ENCODE data around the gene FOXP4. TPM values are rescaled to one million over a fixed set of nuclear protein-coding genes. Genes with fewer than 3 reads are reported as not detected.

Gene FOXP4
- total RNA-seq, 3 donors from 2014 or later (not counting 1 experiment from before 2014, with no cell fraction given) = 11.2 to 21.1 (median 14.7) TPM

- Mint-ChIP-seq H3K36me3 (no peaks in the 10 kb centered on the region), H3K27me3 (ENCODE audit: low read depth in 2 of 2) (peaks cover 30 to 34% of the 10 kb centered on the region in 2 donors), H3K4me1 (no peaks in the 10 kb centered on the region), H3K4me3 (no peak overlapping the region), H3K9me3 (no peaks in the 10 kb centered on the region), H3K27ac (no peak overlapping the region)
- WGBS (ENCODE audit: insufficient coverage) = 97% methylated on average over 7 of the region's 7 CpGs
- Histone ChIP-seq H3K36me3 (ENCODE audit: control insufficient read depth, insufficient read depth, low read length) (no peaks in the 10 kb centered on the region), H3K27ac (ENCODE audit: low read length) (no peak overlapping the region), H3K4me1 (ENCODE audit: control insufficient read depth, insufficient read depth, low read length) (no peaks in the 10 kb centered on the region), H3K9me3 (ENCODE audit: control insufficient read depth, insufficient read depth, low read length) (no peaks in the 10 kb centered on the region), H3K27me3 (ENCODE audit: control insufficient read depth, insufficient read depth, low read length) (peaks cover 7% of the 10 kb centered on the region), H3K4me3 (ENCODE audit: low read length) (no peak overlapping the region)
- intact Hi-C loops (cut with micrococcal nuclease) = no loop called here
- ATAC-seq (no peak), DNase-seq (no peak)
- TF ChIP-seq CTCF (IDR thresholded peaks at IDR 0.05) = no peak
Observed at GRCh38 chr6:41511443-41512060, 34.6 kb upstream of the FOXP4 start.

DNA sequence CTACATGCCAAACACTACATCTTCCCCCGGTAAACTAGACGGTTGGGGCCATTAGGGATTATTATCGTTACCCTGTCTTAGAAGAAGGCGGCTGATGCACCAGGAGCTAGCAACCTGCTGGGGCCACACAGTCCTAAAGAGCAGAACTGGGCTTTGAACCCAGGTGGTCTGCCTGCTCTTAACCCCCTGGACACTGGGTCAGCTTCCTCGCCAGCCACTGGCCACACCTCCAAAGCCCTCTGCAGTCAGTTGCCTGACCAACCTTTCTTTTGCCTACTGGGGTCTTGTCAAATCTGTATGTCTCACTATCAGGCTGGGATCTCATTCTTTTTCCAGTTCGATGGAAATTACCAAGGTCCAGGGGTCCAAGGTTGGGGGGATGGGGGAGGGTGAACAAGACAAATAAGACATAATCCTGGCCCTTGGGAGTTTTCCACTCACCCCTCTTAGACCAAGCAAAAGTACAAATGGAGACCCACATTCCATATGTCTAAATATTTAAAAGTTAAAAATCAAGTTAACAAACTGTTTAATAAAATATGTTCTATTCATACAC, 34.0 kb upstream of the FOXP4 start:
- Histone ChIP-seq H3K36me3 (ENCODE audit: control insufficient read depth, insufficient read depth, low read length) (no peaks in the 10 kb centered on the region), H3K27me3 (ENCODE audit: control insufficient read depth, insufficient read depth, low read length) (peaks cover 3% of the 10 kb centered on the region), H3K4me3 (ENCODE audit: low read length) (no peak overlapping the region), H3K4me1 (ENCODE audit: control insufficient read depth, insufficient read depth, low read length) (no peaks in the 10 kb centered on the region), H3K27ac (ENCODE audit: low read length) (no peak overlapping the region), H3K9me3 (ENCODE audit: control insufficient read depth, insufficient read depth, low read length) (no peaks in the 10 kb centered on the region)
- ATAC-seq (no peak), DNase-seq (no peak)
- H3K4me1 Mint-ChIP-seq = no peaks in the 10 kb centered on the region
- H3K9me3 Mint-ChIP-seq = no peaks in the 10 kb centered on the region
- intact Hi-C loops (cut with micrococcal nuclease) = no loop called here
- no peak for TF ChIP-seq CTCF (IDR thresholded peaks at IDR 0.05)
- no peaks in the 10 kb centered on the region for H3K36me3 Mint-ChIP-seq
- H3K27me3 Mint-ChIP-seq (ENCODE audit: low read depth in 2 of 2) = peaks cover 26 to 31% of the 10 kb centered on the region in 2 donors
- no peak overlapping the region for H3K4me3 Mint-ChIP-seq
- no peak overlapping the region for H3K27ac Mint-ChIP-seq
- WGBS (ENCODE audit: insufficient coverage) = 95% methylated on average over 5 of the region's 6 CpGs

GRCh38 chr6:41515995-41516394, 30.2 kb upstream of the FOXP4 start:
- no peaks in the 10 kb centered on the region for H3K36me3 Mint-ChIP-seq
- H3K4me3 ChIP-seq (ENCODE audit: low read length) = no peak overlapping the region
- H3K36me3 ChIP-seq (ENCODE audit: control insufficient read depth, insufficient read depth, low read length) = no peaks in the 10 kb centered on the region
- intact Hi-C loops (cut with micrococcal nuclease) = no loop called here
- ATAC-seq (no peak), DNase-seq (no peak)
- no peaks in the 10 kb centered on the region for H3K9me3 Mint-ChIP-seq
- H3K27ac Mint-ChIP-seq = no peak overlapping the region
- H3K4me3 Mint-ChIP-seq = no peak overlapping the region
- 88% methylated on average over 6 of the region's 6 CpGs for WGBS (ENCODE audit: insufficient coverage)
- no peaks in the 10 kb centered on the region for H3K4me1 Mint-ChIP-seq
- no peak for TF ChIP-seq CTCF (IDR thresholded peaks at IDR 0.05)
- H3K9me3 ChIP-seq (ENCODE audit: control insufficient read depth, insufficient read depth, low read length) = no peaks in the 10 kb centered on the region
- no peaks in the 10 kb centered on the region for H3K27me3 ChIP-seq (ENCODE audit: control insufficient read depth, insufficient read depth, low read length)
- no peaks in the 10 kb centered on the region for H3K4me1 ChIP-seq (ENCODE audit: control insufficient read depth, insufficient read depth, low read length)
- H3K27ac ChIP-seq (ENCODE audit: low read length) = no peak overlapping the region
- peaks cover 6 to 18% of the 10 kb centered on the region in 2 donors for H3K27me3 Mint-ChIP-seq (ENCODE audit: low read depth in 2 of 2)

GRCh38 chr6:41518118-41518517, 28.1 kb upstream of the FOXP4 start:
- Histone ChIP-seq H3K27me3 (ENCODE audit: control insufficient read depth, insufficient read depth, low read length) (no peaks in the 10 kb centered on the region), H3K36me3 (ENCODE audit: control insufficient read depth, insufficient read depth, low read length) (no peaks in the 10 kb centered on the region), H3K4me3 (ENCODE audit: low read length) (no peak overlapping the region), H3K9me3 (ENCODE audit: control insufficient read depth, insufficient read depth, low read length) (no peaks in the 10 kb centered on the region), H3K4me1 (ENCODE audit: control insufficient read depth, insufficient read depth, low read length) (no peaks in the 10 kb centered on the region), H3K27ac (ENCODE audit: low read length) (no peak overlapping the region)
- Mint-ChIP-seq H3K9me3 (no peaks in the 10 kb centered on the region), H3K36me3 (no peaks in the 10 kb centered on the region), H3K27me3 (ENCODE audit: low read depth in 2 of 2) (peaks cover 17 to 33% of the 10 kb centered on the region in 2 donors), H3K4me1 (no peaks in the 10 kb centered on the region), H3K4me3 (no peak overlapping the region), H3K27ac (no peak overlapping the region)
- intact Hi-C loops (cut with micrococcal nuclease) = no loop called here
- no peak for TF ChIP-seq CTCF (IDR thresholded peaks at IDR 0.05)
- no peak for DNase-seq
- no peak for ATAC-seq
- WGBS (ENCODE audit: insufficient coverage) = 93% methylated on average over 7 of the region's 7 CpGs
